ENCODE measurements around the gene INTS4.

DNA sequence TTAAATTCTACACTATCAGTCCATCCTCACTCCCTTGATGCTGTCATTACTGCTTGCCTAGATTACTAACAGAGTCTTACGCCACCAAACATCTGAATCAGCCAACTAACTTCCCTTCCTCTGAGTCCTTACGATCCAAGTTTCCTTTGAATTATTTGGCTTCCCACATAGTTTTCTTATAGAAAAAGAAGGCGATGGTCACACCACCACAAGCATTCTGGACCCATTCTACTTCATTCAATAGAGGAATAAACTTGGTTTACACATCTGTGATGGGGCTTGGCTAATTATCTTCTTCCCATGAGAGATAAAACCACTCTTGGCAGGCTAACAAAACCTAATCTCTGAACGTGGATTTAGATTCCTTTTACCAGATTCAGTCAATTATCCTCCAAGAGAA lies 35.0 kb downstream of the INTS4 start:
- TF ChIP-seq CTCF (IDR thresholded peaks at IDR 0.05) (no peak), ZFX (IDR thresholded peaks at IDR 0.05; ENCODE audit: borderline replicate concordance) (no peak)

Data from 22Rv1 (cell line).